GM21786 (cell line): Measurements from ENCODE around the gene DEDD2.

Source experiments
- ATAC-seq: cut with Tn5 transposase; IDR thresholded peaks from one replicate; pipeline ENCODE4 v1.9.1; 2021; ENCODE audit not compliant: unreplicated experiment

DEDD2 gene

DNA sequence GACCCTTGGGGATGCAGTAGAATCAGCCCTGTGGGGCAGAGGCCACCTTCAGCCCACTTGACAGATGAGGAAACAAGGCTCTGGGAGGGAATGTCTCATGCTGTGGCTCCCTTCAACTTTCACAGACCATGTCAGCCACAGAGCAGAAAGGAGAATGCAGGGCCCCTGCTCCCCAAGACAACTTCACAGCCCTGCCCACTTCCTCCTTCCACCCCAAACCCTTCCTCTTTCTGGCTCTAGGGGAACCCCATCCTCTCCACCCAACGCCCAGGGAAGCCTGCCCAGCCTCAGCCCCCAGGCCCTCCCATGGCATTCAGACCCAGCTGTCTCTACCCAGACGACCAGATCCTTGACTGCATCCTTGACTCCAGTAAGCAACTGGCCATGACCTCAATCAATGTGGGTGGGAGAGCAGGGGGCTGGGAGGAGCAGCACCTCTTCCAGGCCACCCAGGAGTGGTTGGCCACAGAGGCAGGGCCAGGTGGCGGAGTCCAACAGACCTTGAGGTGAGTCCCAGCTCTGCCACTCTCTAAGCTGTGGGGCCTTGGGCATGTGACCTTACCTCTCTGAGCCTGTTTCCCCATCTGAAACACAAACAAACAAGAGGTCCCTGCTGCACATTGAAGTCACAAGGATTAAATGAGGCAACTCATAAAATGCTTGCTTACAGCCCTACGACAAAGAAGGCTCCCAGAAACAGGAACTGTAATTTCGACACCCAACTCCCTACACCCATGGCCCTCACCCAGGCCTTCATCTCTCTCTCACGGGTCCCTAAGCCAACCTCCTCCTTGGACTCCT, 15.8 kb downstream of the DEDD2 start:
- ATAC-seq: peak; percentile 44

DNA sequence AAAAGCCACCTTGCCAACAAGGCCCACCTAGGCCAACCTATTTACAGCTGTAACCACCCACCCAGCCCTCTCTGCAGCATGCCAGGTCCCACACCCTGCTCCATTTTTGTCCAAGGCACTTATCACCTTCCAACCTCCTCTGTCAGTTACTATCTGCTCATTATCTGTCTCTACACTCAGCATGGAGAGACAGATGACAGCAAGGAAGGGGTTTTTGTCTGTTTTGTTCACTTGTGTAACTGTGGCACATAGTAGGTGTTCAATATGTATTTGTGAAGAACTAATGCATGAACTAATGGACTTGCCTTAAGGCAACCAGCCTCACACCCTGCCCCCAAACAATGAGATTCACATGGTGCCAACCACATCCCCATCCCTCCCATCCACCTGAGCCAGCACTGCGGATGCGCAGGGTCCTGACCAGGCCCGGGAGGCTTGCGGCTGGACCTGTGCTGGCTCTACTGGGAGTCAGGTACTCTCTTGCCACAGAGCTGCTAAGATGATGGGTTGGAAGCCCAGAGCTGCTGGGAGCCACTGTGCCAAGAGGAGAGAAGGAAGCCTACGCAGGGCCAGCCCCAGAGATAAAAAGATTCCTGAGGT, 17.3 kb downstream of the DEDD2 start:
- no peak for ATAC-seq

DNA sequence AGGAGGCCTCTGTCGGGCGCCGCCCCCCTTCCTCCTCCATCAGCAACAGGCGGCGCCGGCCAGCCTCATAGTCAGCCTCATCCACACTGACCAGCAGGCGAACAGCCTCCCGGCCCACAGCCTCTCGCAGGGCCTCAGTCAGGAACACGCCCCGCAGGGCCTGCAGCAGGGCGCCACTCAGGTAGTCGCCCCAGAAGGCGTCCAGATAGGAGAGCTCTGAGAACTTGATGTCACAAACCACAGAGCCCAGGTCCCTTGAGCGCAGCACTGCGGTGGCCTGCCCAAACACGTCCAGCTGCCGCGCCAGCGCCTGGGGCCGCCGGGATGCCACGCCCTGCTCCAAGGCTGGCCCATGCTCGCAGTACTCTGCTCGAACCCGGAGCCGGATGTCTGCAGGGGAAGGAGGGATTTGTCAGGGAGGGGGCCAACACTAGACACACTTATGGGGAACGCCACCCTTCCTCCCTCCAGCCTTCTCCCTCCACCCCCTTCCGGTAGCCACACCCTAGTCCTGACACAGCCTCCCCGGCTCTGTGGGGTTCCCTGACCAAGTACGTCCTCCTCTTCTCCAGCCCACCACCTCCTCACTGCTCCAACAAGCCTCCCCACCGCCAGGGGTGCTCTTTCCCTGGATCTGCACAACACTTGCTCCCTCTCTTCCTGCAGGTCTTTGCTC, 17.9 kb downstream of the DEDD2 start:
- ATAC-seq: peak; percentile 30

DNA sequence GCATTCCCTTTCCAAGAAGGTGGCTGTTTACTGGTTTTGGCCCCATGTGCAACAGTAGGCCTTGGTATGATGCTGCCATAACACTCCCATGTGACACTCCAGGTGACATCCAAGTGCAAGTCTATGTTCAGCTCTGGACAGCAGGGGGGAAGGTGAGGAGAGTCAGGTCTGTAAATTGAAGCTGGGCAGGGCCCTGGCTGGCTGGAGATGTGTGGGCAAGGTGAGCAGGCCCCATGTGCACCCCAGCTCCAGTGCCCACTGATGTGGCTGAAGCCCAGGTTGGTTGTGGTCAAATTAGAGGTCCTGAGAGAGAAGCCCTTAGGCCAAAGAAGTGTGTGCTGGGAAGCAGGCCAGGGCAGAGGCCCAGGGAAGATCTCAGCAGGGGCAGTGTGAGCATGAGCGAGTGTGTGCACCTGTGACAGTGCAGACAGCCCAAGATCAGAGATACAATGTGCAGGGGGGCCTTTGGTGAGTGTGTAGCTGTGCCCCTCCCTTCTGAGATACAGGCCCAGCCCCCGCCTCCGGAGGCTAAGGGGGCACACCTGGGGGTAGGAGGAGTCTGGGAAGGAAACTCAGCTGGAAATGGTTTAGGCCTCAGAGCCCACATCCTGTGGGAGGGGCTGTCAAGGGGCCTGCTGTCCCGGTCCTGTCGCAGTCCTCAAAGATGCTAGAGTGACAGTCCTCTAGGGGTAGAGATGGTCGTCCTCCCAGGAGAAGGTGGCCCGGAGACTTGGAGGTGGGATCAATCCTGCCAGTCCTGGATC, 18.6 kb downstream of the DEDD2 start:
- peak; percentile 53 for ATAC-seq

DNA sequence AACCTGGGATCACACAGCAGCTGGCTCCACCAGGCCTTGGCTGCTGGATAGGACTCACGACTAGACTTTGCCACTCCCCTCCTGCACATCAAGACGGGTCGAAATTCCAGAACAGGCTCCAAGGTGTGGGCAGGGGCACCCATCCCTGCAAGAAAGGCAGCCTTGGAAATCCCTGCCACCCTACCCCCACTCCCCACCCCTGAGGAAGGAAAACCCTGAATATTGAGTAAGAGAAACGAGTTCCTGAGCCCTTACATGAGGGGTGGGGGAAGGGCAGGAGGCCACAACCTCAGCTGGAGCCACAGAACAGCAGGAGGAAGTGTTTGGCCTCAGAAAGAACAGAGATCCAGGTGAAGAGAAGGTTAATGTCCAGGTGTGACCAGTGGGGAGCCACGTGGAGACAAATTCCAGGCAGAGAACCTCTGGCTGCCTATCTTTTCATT, 20.1 kb downstream of the DEDD2 start:
- ATAC-seq: no peak

DNA sequence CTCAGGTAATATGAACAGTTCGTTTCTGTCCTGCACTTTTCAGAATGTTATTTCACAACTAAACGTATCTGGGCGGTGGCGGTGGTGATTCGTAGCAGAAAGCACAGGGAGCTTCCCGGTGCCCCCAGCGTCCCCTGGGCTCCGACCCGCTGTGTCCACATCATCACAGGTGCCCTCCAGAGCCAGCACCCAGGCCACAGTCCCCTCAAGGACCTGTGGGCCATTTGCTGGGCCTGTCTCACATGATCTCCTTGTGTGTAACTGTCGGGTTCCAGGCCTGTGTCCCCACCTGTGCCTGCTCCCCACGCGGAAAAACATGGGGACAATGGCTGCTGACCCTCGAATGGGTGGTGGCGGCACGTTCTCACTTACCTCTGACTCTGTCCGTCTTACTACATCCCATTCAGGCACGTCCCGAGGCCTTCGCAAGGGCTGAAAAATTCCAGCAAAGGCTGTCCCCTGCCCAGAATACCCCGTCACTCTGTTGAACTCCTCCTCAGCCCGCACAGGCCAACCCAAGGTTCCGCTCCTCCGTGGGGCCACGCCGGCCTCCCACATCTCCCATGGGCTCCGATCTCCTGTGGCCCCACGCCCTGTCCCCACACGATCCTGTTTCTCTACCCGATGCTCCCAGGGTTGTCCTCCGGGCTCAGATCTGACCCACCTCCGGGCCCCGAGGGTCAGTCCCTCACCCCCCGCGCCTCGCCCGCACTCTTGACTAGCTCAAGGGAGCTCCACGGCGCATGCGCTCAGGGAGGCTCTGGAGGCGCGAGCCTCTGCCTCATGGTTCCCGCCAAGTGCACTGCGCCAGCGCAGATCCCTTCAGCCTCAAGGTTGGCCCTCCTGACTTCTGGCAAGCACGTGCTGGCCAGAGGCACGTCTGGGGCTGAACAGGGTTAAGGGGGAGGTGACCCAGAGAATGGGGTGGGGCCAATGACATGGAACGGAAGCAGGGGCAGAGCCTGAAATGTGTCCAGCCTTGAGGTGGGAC, 21.2 kb downstream of the DEDD2 start:
- ATAC-seq: no peak

DNA sequence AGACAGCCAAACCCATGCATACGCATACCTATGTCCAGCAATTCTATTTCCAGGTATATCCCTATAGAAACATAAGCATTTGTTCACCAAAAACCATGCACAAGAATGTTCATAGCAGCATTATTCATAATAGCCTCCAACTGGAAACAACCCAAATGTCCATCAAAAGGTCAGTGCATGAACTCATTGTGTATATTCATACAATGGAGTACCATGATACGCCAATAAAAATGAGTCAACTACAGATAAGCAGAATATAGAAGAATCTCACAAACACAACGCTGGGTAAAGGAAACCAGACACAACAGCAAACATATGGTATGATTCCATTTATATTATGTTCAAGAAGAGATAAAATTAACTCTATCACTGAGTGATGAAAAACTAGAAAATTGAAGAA, 23.8 kb downstream of the DEDD2 start:
- no peak for ATAC-seq

DNA sequence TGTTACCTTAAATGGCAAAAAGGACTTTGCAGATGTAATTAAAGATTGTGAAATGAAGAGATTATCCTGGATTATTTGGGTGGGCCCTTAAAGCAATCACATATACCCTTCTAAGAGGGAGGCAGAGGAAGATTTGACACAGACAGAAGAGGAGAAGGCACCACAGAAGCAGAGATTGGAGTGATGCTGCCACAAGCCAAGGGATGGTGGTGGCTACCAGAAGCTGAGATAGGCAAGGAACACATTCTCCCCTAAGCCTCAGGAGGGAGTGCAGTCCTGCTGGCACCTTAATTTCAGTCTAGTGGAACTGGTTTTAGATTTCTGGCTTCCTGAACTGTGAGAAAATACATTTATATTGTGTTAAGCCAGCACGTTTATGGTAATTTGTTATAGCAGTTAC, 24.2 kb downstream of the DEDD2 start:
- ATAC-seq: no peak

DNA sequence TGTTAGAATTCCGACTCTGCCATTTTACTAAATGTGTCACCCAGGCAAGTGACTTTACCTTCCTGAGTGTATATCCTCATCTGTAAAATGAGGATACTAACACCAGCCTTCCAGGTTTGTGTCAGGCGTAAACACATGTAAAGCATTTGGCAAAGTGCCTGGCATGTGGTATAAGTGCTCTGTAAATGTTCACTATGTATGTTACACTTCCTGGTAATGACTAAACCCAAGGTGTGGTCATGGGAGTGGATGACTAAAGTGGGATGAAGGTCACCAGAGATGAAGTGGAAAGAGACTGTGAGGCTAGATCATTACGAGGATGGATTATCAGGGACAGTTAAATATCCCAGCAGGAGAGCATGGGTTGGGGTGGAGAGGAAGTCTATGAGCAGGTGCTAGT, 25.6 kb downstream of the DEDD2 start:
- ATAC-seq: no peak

DNA sequence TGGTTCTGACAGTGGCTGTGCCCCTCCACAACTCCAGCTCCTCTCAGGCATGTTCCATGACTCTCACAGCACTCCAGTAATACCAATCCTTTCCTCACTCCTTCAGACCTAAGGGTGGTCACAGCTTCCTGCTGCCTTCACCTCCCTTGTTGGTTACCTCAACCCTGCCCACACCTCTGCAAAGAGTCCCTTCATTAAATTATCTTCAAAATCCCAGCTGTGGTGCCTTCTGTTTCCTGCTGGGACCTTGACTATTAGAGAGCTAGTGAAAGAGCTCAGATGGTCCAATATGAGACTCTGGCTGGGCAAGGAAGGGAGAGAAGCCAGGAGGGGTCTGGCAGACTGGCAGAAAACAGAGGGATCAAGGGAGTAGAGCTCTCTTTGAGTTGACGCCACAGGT, 26.1 kb downstream of the DEDD2 start:
- ATAC-seq: no peak

DNA sequence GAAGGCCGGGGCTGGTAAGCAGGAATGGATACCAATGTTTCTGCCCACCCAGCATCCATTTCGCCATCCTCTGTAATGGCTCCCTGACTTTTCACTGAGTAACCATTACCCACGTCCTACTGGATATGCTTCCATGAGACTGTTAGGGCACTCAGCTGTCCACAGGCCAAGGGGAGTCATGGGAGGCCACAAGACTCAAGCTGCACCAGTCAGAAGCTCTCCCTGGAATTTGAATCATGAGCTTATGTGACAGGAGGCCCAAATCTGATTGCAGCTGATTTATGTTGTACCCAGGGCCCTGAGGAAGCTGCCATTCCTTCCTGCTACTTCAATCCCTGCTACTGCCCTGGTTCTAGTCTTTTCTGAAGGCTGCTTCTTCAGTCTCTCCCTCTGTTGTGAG, 28.3 kb downstream of the DEDD2 start:
- ATAC-seq: no peak

DNA sequence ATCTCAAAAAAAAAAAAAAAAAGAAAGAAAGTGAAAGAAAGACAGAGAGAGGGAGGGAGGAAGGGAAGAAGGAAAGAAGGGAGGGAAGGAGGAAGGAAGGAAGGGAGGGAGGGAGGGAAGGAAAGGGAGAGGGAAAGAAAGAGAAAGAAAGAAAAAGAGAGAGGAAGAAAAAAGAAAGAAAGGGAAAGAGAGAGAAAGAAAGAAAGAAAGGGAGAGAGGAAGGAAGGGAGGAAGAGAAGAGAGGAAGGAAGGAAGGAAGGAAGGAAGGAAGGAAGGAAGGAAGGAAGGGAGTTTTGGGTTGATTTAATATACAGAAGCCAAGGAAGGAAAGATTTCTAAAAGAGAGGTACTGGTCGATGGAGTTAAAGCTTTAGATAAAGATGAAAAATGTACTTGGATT, 28.8 kb downstream of the DEDD2 start:
- ATAC-seq: no peak

DNA sequence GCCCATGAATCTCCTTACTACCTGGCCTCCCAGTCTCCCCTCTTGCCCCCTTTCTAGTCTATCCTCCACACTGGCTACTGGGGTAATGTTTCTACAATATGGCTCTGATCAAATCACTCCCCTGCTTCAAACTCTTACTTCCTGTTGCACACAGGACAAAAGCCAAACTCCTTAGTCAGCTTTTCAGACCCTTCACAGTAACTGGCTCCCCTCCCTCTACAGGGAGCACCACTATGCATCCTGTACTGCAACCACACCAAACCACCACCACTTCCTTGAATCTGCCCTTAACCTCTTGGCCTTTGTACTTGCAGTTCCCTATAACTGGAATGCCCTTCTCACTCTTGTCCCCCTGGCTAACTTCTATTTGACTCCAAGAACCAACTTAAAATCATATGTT, 32.2 kb downstream of the DEDD2 start:
- ATAC-seq: no peak

DNA sequence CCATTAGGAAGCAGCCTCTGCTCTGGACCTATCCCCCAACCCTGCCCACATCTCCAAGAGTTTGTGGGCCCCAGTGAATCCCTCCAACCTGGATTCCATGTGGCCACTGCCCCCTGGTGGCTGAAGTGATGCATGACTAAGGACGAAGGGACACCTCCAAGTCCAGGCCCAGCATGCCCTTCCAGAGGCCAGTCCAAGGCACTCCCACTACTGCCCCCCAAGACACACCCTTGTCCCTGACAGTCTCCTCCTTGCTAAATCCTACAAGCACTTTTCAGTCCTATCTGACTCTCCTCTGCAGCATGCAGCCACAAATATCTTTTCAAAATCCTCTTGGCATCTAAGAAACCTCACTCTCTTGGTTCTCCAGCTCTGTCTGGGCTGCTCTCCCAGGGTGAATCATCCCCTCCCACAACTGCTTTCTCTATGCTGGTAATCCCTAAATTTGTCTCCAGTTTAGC, 33.0 kb downstream of the DEDD2 start:
- ATAC-seq: no peak

DNA sequence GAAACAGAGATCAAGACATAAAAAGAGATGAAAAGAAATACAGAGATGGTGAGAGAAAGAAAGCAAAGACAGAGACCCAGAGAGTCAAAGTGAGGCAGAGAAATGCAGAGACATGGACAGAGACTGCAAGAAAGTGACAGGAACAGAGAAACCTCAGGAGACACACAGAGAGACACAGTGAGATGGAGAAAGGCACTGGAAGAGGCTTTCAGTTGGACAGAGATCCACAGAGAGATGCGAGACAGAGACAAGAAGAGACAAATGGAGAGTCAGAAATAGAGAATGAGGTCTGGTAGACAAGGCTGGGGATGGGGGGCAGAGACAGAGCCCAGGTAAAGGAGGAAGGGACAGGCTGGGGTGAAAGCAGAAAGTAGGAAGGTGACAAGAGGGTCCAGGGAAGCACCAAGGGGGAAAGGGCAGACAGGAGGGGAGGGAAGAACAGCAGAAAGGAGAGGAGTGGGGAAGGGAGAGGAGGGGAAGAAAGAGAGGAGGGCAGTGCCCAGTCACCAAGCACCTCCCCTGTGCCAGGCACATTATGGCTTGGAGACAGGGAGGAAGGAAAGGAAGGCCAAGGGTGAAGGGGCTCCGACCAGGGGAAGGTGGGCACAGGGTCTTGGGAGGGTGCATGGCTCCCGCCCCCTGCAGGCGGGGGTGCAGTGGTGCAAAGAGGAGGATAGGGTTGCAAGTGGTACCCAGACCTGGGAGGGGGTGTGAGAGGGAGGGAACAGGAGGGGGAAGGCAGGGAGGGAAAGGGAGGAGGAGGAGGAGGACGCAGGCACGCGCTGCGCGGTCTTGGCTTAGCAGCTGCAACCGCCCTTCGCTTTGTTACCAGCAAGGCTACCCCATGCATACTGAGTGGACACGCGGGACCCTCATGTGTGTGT, 38.4 kb downstream of the DEDD2 start:
- no peak for ATAC-seq

DNA sequence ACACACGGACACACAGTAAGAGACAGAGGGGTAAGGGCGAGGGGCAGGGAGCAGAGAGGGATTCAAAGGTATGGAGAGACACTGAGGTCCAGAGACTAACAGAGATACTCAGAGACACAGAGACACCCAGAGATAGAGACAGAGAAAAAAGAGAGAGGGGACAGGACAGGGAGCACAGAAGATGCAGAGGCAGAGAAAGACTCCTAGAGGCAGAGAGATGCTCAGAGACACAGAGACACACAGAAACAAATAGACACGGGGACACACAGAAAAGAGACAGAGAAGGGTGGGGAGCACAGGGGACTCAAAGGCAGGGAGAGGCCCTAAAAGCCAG, 39.8 kb downstream of the DEDD2 start:
- no peak for ATAC-seq

DNA sequence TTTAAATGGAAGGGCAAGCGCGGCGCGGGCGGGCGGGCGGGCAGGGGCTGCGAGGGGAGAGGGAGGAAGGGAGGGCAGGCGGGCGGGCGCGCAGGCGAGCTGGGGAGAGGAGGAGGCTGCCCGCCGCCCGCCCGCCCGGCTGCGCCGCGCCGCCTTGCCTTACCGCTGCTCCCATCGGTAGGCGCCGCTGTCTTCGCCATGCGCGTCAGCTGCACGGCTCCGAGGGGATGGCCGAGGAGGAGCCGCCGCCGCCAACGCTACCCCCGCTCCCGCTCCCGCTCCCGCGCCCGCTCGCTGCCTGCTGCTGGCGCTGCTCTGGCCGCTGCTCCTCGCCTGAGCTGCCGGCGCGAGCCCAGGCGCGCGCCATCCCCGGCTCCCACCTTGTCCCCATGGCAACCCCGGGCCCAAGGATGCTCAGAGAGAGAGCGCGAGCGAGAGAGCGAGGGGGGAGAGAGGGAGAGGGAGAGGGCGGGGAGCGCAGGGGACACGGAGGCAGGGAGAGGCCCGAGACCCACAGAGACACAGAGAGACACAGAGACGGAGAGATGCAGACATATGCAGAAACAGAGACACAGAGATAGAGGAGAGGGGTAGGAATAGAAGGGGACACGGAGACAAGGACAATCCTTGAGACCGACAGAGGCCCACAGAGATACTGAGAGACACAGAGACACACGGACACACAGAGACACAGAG, 40.3 kb downstream of the DEDD2 start:
- no peak for ATAC-seq

DNA sequence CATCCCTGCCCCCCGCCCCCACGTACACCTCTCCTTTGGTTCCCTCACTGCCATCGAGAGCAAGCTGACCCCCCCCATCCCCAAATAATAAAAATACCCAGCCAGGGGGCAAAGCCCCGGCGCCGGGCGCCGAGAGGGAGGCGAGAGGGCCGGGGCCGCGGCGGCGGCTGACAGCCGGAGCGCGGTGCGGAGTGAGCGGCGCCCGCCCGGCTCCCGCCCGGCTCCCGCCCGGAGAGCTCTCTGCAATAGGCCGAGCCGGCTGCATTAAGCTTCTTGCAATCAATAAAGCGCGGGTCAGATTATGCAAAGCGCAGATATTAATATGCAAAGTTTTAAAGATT, 40.9 kb downstream of the DEDD2 start:
- no peak for ATAC-seq
